WERI-Rb-1 (cell line): ENCODE data around the gene C1orf87.

Experiments used
- DNase-seq: peaks from one replicate; pipeline ENCODE4 v3.0.0-alpha.2; 2020
- H3K27ac ChIP-seq: fragments of 250-450 bp; sonication (Bioruptor Pico); 2 replicates; pipeline ENCODE4 v1.5.1; 2020; ENCODE audit warnings: mild to moderate bottlenecking, moderate library complexity
- H3K27me3 ChIP-seq: fragments of 250-450 bp; sonication (Bioruptor Pico); 2 replicates; pipeline ENCODE4 v1.5.1; 2021; ENCODE audit warnings: mild to moderate bottlenecking, low read depth, moderate library complexity; ENCODE audit not compliant: insufficient read depth, severe bottlenecking
- H3K36me3 ChIP-seq: fragments of 250-450 bp; sonication (Bioruptor Pico); 2 replicates; pipeline ENCODE4 v1.5.1; 2020; ENCODE audit warnings: mild to moderate bottlenecking, moderate library complexity
- H3K4me3 ChIP-seq: 2 replicates; pipeline ENCODE4 v1.5.1; 2011; ENCODE audit warnings: low read depth, mild to moderate bottlenecking, control low read depth, low read length
- H3K9me3 ChIP-seq: fragments of 250-450 bp; sonication (Bioruptor Pico); 2 replicates; pipeline ENCODE4 v1.5.1; 2021; ENCODE audit warnings: mild to moderate bottlenecking, moderate library complexity; ENCODE audit not compliant: severe bottlenecking
- TF ChIP-seq, protein P1 (sequence below): IDR thresholded peaks from 2 replicates; pipeline ENCODE4 v1.5.1; 2011; ENCODE audit warnings: low read depth, mild to moderate bottlenecking, control low read depth, inconsistent platforms, low read length

C1orf87 gene

DNA sequence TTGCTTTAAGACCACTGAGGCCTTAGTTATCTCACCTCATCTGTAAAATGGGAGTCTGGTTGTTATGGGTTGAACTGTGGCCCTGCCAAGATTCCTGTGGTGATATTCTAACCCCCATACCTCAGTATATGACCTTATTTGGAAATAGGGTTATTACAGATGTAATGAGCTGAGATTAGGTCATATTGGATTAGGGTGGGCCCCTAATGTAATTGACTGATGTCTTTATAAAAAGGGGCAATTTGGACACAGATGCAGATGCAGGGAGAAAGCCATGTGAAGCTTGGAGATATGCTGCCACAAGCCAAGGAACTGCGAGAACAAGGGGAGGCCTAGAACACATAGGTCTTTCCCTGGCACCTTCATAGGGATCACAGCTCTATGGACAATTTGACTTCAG, 3.9 kb downstream of the C1orf87 start:
- TF ChIP-seq, protein P1, sequence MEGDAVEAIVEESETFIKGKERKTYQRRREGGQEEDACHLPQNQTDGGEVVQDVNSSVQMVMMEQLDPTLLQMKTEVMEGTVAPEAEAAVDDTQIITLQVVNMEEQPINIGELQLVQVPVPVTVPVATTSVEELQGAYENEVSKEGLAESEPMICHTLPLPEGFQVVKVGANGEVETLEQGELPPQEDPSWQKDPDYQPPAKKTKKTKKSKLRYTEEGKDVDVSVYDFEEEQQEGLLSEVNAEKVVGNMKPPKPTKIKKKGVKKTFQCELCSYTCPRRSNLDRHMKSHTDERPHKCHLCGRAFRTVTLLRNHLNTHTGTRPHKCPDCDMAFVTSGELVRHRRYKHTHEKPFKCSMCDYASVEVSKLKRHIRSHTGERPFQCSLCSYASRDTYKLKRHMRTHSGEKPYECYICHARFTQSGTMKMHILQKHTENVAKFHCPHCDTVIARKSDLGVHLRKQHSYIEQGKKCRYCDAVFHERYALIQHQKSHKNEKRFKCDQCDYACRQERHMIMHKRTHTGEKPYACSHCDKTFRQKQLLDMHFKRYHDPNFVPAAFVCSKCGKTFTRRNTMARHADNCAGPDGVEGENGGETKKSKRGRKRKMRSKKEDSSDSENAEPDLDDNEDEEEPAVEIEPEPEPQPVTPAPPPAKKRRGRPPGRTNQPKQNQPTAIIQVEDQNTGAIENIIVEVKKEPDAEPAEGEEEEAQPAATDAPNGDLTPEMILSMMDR, result no peak
- no peaks in the 10 kb centered on the region for H3K36me3 ChIP-seq

DNA sequence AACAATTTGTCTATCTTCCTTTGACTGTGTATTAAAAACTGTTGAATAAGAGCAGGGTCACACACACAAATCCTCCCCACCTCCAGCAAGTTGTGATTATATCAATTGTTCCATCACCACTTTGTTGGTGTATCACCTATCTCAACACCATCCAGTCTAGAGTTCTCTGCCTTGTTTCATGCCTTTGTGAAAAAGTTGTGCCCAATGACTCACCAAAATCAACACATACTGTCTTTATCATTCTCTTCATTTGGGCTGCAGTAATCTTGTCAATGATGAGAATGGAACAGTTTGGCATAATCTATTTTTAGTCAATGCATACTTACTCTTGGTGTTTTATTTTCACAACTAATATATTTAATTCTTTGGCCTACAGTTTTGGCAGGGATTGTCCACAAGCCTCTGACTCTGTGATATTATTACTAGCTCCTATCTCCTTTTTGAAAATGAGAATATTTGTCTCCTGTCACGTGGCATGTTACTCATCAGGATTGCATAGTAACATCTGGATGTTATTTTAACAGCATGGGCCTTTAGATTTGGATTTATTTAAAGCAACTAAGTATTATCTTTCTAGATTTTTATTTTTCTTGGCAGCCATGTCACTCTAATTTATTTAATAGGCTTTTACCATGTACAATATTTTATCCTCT, 5.1 kb downstream of the C1orf87 start:
- no peak for DNase-seq
- Histone ChIP-seq H3K27me3 (no peaks in the 10 kb centered on the region), H3K4me3 (no peak overlapping the region), H3K36me3 (no peaks in the 10 kb centered on the region), H3K9me3 (no peaks in the 10 kb centered on the region), H3K27ac (no peak overlapping the region)
- TF ChIP-seq, protein P1, result no peak

More for the DNA sequence above, 3.9 kb downstream of the C1orf87 start:
- DNase-seq, result no peak
- Histone ChIP-seq H3K4me3 (no peak overlapping the region), H3K27me3 (no peaks in the 10 kb centered on the region), H3K9me3 (no peaks in the 10 kb centered on the region), H3K27ac (no peak overlapping the region)

DNA sequence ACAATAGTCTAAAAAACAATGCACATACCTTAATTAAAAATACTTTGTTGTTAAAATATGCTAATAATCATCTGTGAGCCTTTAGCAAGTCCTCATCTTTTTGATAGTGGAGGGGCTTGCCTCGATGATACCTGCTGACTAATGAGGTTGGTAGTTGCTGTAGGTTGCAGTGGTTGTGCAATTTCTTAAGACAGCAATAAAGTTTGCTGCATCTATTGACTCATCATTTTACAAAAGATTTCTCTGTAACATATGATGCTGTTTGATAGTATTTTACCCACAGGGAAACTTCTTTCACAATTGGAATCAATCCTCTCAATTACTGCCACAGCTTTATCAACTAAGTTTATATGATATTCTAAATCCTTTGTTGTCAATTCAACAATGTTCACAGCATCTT, 7.6 kb downstream of the C1orf87 start:
- no peak for DNase-seq
- TF ChIP-seq, protein P1, result no peak
- no peak overlapping the region for H3K4me3 ChIP-seq

DNA sequence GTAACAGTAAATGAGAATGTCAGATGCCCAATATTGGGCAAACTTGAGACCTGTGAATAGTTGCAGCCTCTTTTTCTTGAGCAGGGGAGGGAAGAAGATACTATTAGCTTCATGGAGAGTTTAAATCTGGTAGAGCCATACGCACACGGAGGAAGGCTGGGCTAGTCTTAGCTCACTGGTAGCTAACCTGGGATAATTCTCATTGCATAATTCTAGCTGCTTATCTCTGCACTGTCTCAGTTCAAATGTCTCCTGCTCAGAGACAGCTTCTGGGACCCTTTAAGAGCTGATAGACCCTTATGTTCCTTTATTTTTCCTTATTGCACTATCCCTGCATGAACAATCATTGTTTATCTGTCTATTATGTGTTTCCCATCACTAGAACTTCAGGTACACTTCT, 8.4 kb downstream of the C1orf87 start:
- Histone ChIP-seq H3K27me3 (no peaks in the 10 kb centered on the region), H3K4me3 (no peak overlapping the region), H3K9me3 (no peaks in the 10 kb centered on the region), H3K36me3 (no peaks in the 10 kb centered on the region), H3K27ac (no peak overlapping the region)
- DNase-seq, result no peak
- TF ChIP-seq, protein P1, result no peak

More for the DNA sequence above, 7.6 kb downstream of the C1orf87 start:
- Histone ChIP-seq H3K27me3 (no peaks in the 10 kb centered on the region), H3K9me3 (no peaks in the 10 kb centered on the region), H3K36me3 (no peaks in the 10 kb centered on the region), H3K27ac (no peak overlapping the region)

DNA sequence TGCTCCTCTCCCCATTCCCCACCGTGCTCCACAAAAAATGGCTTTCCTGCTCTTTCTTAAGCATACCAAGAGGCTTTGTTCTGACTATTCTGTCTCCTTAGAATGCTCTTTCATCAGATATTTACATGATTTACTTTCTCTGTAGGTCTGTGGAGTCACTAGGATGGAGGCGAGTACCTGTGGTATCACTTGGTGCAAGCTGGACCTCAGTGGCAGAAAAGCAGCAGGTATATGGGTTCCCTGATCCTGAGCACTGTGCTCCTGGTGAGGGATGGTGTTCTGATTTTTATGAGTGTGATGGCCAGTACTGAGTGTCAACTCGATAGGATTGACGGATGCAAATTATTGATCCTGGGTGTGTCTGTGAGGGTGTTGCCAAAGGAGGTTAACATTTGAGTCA, 10.0 kb downstream of the C1orf87 start:
- Histone ChIP-seq H3K9me3 (no peaks in the 10 kb centered on the region), H3K4me3 (no peak overlapping the region), H3K27me3 (no peaks in the 10 kb centered on the region), H3K36me3 (no peaks in the 10 kb centered on the region), H3K27ac (no peak overlapping the region)
- TF ChIP-seq, protein P1, result no peak
- DNase-seq, result no peak

DNA sequence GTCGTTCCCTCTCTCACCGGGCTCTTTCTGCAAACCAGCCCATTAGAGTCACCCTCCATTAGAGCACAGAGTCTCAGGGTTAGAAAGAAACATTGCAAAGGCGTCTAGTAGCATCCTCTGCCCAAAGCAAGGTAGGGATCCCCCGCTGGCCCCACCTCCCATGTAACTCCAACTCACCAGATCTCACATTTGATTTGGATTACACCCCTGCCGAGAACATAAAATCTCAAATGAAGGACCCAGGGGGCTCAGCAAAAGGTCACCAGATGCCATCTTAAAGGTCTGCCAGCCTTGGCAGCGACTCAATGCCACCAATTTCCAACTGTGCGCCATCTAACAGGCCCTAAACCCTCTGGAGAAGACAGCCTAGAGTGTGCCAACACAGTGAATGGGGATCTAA, 14.1 kb downstream of the C1orf87 start:
- no peaks in the 10 kb centered on the region for H3K9me3 ChIP-seq
- H3K27ac ChIP-seq, result no peak overlapping the region
- H3K36me3 ChIP-seq, result no peaks in the 10 kb centered on the region
- no peak overlapping the region for H3K4me3 ChIP-seq
- H3K27me3 ChIP-seq, result no peaks in the 10 kb centered on the region
- TF ChIP-seq, protein P1, result no peak
- DNase-seq, result no peak
